MV-4-11 (cell line): ENCODE data around the gene ZBED4.
A peak's percentile ranks its signal among the peaks of the same experiment; 100 is the strongest.
"Not testable (repeated sequence)": the region's sequence is repeated elsewhere in the genome, so short reads cannot be mapped to it uniquely, and the experiment has no call there.

ENCODE experiments used
- DNase-seq: peaks from one replicate; lab custom pipeline; 2025; lab: John Stamatoyannopoulos, UW

ZBED4 gene, protein sequence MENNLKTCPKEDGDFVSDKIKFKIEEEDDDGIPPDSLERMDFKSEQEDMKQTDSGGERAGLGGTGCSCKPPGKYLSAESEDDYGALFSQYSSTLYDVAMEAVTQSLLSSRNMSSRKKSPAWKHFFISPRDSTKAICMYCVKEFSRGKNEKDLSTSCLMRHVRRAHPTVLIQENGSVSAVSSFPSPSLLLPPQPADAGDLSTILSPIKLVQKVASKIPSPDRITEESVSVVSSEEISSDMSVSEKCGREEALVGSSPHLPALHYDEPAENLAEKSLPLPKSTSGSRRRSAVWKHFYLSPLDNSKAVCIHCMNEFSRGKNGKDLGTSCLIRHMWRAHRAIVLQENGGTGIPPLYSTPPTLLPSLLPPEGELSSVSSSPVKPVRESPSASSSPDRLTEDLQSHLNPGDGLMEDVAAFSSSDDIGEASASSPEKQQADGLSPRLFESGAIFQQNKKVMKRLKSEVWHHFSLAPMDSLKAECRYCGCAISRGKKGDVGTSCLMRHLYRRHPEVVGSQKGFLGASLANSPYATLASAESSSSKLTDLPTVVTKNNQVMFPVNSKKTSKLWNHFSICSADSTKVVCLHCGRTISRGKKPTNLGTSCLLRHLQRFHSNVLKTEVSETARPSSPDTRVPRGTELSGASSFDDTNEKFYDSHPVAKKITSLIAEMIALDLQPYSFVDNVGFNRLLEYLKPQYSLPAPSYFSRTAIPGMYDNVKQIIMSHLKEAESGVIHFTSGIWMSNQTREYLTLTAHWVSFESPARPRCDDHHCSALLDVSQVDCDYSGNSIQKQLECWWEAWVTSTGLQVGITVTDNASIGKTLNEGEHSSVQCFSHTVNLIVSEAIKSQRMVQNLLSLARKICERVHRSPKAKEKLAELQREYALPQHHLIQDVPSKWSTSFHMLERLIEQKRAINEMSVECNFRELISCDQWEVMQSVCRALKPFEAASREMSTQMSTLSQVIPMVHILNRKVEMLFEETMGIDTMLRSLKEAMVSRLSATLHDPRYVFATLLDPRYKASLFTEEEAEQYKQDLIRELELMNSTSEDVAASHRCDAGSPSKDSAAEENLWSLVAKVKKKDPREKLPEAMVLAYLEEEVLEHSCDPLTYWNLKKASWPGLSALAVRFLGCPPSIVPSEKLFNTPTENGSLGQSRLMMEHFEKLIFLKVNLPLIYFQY

DNA sequence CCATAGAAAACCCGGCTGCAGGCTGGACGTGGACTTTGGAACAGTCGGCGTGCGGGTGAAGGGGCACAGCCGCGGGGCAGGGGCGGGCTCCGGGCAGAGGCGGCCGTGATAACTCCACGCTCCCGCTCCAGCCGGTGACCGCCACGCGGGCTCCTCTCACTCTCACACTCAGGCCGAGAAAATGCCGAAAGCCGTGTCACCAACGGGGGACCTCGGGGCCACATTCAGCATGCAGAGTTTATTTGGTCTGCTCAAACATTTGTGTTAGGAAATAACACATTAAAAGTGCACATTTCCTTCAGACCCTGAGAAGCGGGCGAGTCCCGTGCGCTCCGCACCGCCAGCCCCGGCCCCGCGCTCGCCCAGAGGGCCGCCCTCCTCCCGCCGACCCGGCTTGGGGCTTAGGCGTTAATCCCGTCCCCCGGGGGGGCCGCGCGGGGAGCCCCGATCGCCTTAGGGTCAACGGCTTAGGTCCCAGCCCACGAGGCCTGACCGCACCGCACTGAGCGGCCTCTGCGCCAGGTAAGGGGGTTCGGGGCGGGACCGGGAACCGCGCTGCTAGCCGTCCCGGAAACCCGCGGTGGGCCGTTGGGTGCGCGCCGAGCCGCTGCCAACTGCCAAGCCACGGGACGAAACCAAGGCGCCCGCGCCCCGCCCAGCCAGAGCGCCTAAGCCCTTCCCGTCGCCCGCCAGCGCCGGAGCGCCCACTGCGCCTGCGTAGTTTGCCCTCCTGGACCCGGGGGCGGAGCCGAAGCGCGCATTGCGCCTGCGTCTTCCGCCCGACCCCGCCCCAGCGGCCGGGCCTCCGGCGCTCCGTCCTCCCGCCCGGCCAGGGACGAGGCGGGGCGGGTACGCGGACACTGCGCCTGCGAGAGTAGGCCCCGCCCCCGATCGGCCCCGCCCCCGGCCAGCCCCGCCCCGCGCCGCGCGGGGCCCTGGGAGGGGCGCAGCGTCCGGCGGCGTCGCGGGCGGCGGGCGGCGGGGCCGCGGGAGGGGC, at the start of gene ZBED4:
ZBED4 (plus strand) TSS at position 947 of the 997 bp plus-strand sequence. CDS start 29,819 bp downstream, outside the sequence.
- peak; percentile 95 for DNase-seq

DNA sequence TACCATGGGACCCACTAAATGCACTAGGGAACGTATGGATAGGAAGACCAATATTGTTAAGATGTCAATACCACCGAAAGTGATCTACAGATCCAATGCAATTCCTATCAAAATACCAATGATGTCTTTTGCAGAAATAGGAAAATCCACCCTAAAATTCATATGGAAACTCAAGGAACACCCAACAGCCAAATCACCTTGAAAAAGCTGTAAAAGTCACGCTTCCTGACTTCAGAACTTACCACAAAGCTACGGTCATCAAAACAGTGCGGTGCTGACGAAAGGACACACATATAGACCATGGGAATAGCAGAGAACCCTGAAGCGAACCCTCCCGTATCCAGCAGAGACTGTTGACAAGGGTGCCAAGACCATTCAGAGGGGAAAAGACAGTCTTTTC, 46.5 kb upstream of the ZBED4 start:
- no peak for DNase-seq

DNA sequence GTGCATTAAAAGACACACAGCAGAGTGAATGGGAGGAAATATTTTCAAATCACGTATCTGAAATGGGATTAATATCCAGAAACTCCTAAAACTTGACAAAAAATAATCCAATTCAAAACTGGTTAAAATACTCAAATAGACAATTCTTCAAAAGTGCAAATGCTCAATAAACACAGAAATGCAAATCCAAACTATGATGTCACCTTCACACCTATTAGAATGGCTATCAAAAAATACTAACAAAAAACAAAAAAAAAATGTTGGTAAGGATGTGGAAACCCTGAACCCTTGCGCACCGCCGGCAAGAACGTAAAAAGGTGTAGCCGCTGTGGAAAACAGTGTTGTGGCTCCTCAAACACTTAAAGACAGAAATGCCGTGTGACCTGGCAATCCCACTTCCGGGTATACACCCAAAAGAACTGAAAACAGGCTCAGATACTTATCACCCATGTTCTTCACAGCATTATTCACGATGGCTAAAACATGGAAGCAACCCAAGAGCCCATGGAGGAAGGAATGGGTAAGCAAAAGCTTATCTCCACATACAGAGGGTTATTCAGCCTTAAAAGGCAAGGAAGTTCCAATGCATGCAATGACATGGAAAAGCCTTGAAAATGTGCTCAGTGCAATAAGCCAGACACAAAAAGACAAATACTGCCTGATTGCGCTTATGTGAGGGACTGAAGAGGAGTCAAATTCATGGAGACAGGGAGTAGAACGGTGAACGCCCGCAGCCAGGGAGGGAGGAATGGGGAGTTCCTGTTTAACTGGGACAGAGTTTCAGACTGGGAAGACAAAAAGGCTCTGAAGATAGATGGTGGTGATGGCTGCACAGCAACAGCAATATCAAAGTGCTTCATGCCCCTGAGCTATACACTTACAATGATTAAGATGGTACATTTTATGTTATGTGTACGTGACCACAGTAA, 45.6 kb upstream of the ZBED4 start:
- DNase-seq = no peak

DNA sequence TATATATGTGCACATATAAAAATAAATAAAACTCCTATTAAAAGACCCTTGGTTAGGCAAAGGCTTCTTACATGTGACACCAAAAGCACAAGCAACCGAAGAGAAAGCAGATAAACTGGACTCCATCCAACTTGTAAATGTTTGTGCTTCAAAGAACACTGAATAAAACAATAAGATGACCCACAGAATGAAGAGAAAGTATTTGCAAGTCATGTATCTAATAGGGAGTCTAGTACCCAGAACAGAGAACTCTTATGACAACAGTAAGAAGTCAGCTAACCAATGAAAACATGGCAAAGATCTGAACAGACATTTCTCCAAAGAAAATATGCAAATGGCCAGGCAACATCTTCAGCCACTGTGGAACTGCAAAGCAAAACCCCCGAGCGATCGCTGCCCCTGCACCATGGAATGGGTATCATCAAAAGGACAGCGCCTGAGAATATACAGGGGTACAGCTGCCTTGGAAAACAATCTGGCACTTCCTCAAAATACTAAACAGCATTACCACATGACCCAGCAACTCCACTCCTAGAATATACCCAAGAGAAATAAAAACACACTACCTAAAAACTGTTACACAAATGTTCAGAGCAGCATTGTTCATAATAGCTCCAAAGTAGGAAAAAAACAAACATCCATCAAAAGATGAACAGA, 43.2 kb upstream of the ZBED4 start:
- peak; percentile 14 for DNase-seq

DNA sequence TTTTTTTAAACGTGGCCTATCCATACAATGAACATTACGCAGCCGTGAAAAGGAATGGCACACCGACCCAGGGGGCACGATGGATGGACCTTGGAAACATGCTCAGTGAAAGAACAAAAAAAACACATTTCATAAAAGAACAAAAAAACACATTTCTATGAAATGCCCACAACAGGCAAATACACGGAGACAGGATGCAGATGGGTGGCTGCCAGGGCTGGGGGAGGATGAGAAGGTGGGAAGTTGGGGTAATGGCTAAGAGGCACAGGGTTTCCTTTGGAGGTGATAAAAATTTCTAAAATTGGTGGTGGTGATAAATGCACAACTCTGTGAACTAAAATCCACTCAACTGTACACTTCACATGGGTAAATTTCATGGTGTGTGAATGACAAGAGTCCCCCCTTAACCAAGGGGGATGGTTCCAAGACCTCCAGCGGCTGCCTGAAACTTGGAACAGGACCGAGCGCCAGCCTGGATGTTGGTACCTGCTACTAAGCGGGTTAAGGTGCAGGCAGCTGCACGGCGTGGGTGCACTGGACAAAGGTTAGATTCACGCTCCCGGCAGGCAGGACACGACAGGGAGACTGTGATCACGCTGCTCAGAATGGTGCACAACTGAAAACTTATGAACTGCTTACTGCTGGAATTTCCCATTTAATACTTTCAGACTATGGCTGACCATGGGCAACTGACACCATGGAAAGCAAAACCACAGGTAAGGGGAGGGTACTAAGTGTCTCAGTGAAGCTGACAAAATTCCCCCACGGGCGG, 42.4 kb upstream of the ZBED4 start:
- no peak for DNase-seq

DNA sequence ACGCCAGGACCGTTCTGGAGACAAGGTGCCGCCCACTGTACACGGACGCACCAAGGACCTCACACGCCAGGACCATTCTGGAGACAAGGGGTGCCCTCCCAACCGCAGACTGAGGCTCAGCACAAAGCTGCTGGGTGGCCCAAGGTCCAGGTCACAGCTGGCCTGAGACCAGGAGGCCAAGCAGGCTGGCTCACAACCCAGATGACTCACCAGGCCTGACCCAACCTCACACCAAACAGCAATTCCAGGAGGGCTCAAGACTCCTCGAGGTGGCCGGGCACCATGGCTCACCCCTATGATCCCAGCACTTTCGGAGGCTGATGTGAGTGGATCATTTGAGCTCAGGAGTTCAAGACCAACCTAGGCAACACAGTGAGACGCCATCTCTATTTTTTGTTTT, 40.8 kb upstream of the ZBED4 start:
- no peak for DNase-seq

DNA sequence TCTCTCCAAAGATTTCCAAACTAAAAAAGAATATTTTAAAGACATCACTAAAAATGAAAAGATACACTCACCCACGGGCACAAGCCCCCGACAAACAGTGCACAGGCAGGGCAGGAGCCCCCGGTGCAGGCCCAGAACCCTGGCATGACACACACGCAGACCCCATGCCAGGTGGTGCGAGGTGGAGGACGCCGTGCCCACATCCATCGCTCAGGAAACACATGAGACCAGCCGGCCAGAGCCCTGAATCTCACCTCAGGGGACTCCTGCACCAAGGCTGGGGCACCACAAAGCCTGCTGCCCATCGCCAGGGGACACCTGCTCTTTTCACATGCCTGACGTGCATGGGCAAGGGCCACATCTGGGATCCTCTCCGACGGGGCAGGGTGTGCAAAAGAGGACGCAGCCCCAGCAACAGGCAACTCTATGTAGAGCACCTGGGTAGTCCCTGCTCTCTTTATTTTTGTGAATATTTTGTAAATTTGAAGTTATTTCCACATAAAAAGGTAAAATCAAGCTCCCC, 39.4 kb upstream of the ZBED4 start:
- DNase-seq = no peak

DNA sequence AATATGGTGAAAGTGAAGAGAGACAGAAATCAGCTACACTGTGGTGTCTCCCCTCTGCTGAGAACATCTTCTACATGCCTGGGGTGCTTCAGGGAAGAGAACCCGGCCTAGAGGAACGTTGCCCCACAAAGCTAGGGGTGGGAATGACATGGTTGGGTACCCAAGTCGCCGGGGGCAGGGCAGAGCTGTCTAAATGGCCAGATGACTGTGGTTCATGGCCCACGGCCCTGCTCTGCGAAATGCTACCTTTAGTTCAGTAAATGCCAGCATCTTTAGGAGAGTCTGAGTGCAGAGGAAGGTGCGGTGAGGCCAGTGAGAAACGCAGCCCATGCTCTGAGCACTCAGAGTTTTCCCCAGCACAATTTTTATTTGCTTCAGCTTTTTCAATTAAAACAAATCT, 38.8 kb upstream of the ZBED4 start:
- no peak for DNase-seq

DNA sequence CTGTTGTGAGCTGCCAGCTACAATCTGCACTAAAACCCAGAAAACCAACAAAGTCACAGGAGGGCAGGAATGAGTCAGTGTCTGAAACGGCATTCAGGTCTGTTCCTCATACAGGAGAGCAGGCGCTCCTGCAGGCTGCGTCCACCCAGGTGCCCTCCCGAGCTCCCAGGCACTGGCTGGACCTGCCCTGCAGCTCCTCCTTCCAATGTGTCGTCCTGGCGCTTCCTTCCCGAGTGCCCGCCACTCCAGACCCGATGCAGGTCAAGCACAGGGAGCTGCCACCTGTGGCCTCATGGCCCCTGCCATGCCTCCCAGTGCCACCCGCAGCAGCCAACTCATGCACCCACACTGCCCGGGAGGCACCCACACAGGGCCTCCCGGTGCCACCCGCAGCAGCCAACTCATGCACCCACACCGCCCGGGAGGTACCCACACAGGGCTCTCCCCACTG, 38.0 kb upstream of the ZBED4 start:
- DNase-seq = no peak

DNA sequence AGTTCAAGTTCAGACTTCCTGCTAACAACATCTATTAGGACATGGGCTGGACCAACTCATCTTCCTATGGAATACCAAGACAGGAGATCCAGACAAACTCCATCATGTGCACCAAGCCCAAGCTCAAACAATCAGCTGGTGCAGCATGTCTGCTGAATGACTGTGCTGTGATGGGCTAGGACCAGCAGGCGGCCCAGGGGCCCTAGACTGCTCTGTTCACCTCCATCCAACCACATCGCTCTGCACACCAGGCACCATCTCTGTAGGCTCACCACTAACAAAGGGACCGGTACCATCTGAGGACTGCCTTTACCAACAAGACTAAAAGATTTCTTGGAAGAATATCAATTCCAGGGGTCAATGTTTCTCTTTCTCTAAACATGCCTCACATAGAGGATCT, 36.3 kb upstream of the ZBED4 start:
- DNase-seq = no peak

DNA sequence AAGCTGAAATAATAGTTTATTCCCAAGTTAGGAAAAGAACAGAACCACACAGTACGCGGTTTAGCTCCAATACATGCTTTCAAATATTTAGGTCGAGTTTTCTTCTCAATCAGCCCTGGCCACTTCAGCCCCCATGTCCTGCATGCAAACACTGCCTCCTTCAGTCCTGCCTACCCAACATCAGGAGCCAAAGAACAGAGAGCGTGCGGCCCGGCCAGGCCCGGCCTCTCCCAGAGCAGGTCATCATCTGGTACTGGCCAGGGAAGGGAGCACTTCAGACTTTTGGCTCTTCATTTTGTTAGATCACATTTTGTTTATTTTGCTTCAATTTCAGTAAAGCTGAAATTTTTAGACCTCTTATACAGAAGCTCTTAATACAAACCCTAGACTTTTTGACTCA, 32.7 kb upstream of the ZBED4 start:
- no peak for DNase-seq

DNA sequence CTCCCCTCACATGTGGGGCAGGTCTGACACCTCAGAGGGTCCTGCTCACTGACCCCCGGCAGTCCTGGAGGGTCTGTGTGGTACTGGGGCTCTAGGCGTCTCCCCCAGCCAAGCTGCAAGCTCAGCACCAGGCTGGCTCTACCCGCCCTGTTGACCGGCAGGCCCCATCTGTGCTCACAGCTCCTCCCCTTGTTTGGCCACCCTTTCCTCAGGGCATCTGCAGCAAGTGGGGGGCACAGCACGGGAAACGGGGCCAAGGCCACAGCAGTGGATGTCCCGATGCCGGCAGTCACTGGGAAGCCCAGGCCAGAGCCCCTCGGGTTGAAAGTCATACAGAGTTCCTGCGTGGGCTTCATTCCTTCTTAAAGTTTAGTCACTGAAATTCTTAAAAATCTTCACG, 31.9 kb upstream of the ZBED4 start:
- DNase-seq = not testable (repeated sequence)

DNA sequence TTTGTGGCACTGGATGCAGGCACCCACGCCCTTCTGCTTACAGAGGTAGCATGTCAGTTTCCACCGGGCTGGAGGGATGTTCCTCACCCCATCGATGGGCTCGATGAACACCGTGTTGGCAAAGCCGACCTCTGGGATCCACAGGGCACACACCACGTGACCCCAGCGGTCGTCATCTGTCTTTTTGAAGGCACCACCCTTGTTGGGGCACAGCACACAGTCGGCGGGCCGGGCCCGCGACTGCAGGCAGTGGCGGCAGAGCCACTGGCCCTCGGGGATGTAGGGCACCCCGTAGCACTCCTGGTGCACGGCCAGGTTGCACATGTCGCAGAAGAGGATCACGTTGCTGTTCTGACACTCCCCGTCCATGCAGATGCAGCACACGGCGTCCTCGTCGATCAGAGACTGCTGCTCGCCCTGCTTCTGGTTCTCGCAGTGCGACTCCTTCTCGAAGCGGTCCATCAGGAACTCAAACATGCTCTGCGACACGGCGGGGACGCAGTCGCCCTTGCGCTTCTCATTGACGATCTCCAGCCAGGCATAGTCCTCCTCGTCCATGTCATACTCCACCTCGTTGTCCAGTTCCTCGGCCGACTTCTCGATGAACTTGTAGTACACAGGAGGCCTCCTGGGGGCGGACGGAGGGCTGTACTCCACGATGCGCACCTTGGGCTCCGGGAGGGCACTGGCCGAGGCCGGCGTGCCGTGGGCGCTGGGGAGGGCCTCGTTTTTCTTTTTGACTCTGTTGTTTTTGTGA, 30.2 kb upstream of the ZBED4 start:
- no peak for DNase-seq

DNA sequence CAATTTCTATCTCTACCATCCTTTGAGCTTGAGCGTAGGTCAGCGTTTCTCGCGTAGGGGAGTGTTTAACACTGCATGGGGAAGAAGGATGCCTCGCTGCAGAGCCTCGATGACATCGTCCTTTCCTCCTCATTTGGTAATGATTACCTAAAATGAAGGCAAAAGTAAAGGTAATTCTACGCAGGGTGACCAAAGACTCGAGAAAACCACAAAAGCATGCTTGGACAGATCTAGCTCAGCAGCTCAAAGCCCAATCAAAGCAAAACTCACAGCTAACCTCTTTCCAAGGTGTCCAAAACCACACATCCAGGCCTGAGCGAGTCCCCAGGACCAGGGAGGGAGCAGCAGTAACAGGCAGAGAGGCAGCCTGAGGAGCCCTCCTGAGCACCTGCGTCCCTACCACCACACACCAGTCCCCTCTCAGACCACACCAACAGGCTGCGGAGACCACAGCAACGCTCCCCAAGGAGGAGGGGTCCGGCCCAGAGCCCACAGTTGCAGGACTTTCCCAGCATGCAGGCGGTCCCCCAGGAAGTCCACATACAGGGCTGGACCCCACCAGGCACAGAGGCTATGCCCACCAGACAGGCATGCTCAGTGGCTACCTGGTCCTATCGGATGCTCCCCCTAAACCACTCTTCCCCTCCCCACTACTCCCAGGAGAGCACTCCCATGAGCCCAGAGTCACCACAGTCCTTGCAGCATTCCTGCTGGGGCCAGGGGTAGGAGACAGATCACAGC, 29.3 kb upstream of the ZBED4 start:
- no peak for DNase-seq

DNA sequence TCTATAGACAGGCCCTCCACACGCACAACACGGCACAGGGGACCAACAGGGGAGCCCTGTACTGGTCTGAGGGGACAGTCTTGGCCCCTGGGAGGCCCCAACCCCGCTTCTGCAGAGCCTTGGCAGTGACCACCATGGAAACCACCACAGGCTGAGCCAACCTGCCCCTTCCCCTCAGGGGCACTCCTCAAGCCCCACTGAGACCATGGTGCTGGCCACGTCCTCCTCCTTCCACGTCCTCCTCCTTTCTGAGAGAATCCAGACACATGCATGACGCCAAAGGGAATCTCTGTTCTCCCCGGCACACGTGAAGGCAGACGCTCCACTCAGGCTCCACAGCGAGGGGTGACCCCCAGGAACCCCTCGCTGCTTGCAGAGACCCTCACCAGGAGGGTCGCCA, 28.7 kb upstream of the ZBED4 start:
- DNase-seq = no peak

DNA sequence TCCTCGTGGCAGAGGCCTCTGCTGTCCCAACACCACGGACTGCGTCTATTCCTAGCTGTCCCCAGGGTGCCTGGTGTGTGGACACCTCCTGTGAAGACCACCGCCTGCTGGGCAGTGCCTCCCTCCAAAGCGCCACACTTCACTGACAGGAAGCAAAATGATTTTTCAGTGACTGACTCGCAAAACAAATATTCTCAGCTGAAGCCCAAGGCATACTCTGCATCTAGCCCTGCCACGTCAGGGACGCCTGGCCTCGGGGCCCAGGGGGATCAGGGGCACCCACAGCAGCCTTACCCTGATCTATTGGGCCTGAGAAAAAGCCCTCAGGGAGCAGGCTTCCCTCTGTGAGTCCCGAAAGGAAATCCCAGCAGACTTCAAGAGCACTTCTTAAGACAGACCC, 28.2 kb upstream of the ZBED4 start:
- DNase-seq = no peak
